ENCODE measurements around the gene GAREM1. TPM values are rescaled to one million over a fixed set of nuclear protein-coding genes. Genes with fewer than 3 reads are reported as not detected.
A peak's percentile ranks its signal among the peaks of the same experiment; 100 is the strongest.

Gene GAREM1
- total and polyA plus RNA-seq, 4 donors = 3.0 to 13.7 (median 8.5) TPM

- Histone ChIP-seq H3K27ac (ENCODE audit: low read depth in 1 of 2, low read length in 1 of 2) (peak overlapping the region in 1 of 2 donors; percentile 21), H3K9ac (ENCODE audit: insufficient read depth in 1 of 2, low read length in 2 of 2) (no peak overlapping the region), H3K36me3 (ENCODE audit: control insufficient read depth in 4 of 4, insufficient read depth in 4 of 4, low read length in 4 of 4) (no peaks in the 10 kb centered on the region), H3K9me3 (ENCODE audit: control insufficient read depth in 4 of 4, insufficient read depth in 3 of 4, low read length in 3 of 4) (peaks cover 0 to 3% (median 0%) of the 10 kb centered on the region in 4 donors), H3K27me3 (ENCODE audit: control insufficient read depth in 3 of 3, insufficient read depth in 3 of 3, low read length in 2 of 3) (no peaks in the 10 kb centered on the region), H3K4me1 (ENCODE audit: control insufficient read depth in 5 of 5, insufficient read depth in 5 of 5, low read length in 5 of 5) (peaks cover 0 to 12% (median 5%) of the 10 kb centered on the region in 5 donors), H3K4me3 (no peak overlapping the region)
- no peak for ATAC-seq (ENCODE audit: insufficient read depth, low FRiP score)
- peak in 1 of 3 donors; percentile 63 for DNase-seq
- no peak for TF ChIP-seq CTCF (IDR thresholded peaks at IDR 0.05; ENCODE audit: control extremely low read depth, extremely low read depth)
- WGBS, 2 donors = 68 to 89% methylated on average over 5 of the region's 5 CpGs
Measured at GRCh38 chr18:32435631-32436500, 34.8 kb downstream of the GAREM1 start.

- H3K4me3 ChIP-seq = no peak overlapping the region
- WGBS, 2 donors = 96% methylated on average over 2 of the region's 2 CpGs
- no peaks in the 10 kb centered on the region for H3K27me3 ChIP-seq (ENCODE audit: control insufficient read depth in 3 of 3, insufficient read depth in 3 of 3, low read length in 2 of 3)
- no peaks in the 10 kb centered on the region for H3K9me3 ChIP-seq (ENCODE audit: control insufficient read depth in 4 of 4, insufficient read depth in 3 of 4, low read length in 3 of 4)
- no peak overlapping the region for H3K27ac ChIP-seq (ENCODE audit: low read depth in 1 of 2, low read length in 1 of 2)
- DNase-seq (no peak), ATAC-seq (ENCODE audit: insufficient read depth, low FRiP score) (no peak)
- H3K4me1 ChIP-seq (ENCODE audit: control insufficient read depth in 5 of 5, insufficient read depth in 5 of 5, low read length in 5 of 5) = peaks cover 0 to 20% (median 0%) of the 10 kb centered on the region in 5 donors
- H3K9ac ChIP-seq (ENCODE audit: insufficient read depth in 1 of 2, low read length in 2 of 2) = no peak overlapping the region
- TF ChIP-seq CTCF (IDR thresholded peaks at IDR 0.05; ENCODE audit: control extremely low read depth, extremely low read depth) = no peak
- H3K36me3 ChIP-seq (ENCODE audit: control insufficient read depth in 4 of 4, insufficient read depth in 4 of 4, low read length in 4 of 4) = no peaks in the 10 kb centered on the region
Measured at GRCh38 chr18:32431753-32432152, 38.9 kb downstream of the GAREM1 start.

GRCh38 chr18:32429402-32429801, 41.3 kb downstream of the GAREM1 start:
- H3K27me3 ChIP-seq (ENCODE audit: control insufficient read depth in 3 of 3, insufficient read depth in 3 of 3, low read length in 2 of 3) = no peaks in the 10 kb centered on the region
- H3K9ac ChIP-seq (ENCODE audit: insufficient read depth in 1 of 2, low read length in 2 of 2) = no peak overlapping the region
- 69 to 85% methylated on average over 3 of the region's 3 CpGs for WGBS, 2 donors
- no peaks in the 10 kb centered on the region for H3K9me3 ChIP-seq (ENCODE audit: control insufficient read depth in 4 of 4, insufficient read depth in 3 of 4, low read length in 3 of 4)
- ATAC-seq (ENCODE audit: insufficient read depth, low FRiP score) (no peak), DNase-seq (peak in 1 of 3 donors; percentile 46)
- H3K4me3 ChIP-seq = no peak overlapping the region
- H3K4me1 ChIP-seq (ENCODE audit: control insufficient read depth in 5 of 5, insufficient read depth in 5 of 5, low read length in 5 of 5) = peaks cover 0 to 21% (median 0%) of the 10 kb centered on the region in 5 donors
- H3K27ac ChIP-seq (ENCODE audit: low read depth in 1 of 2, low read length in 1 of 2) = no peak overlapping the region
- no peaks in the 10 kb centered on the region for H3K36me3 ChIP-seq (ENCODE audit: control insufficient read depth in 4 of 4, insufficient read depth in 4 of 4, low read length in 4 of 4)
- no peak for TF ChIP-seq CTCF (IDR thresholded peaks at IDR 0.05; ENCODE audit: control extremely low read depth, extremely low read depth)

All from lung (tissue), 12 donors.